ENCODE measurements around the gene SCT. TPM values are rescaled to one million over a fixed set of nuclear protein-coding genes. Genes with fewer than 3 reads are reported as not detected.

The SCT gene
- total and polyA plus RNA-seq, 2 donors (not counting 3 experiments of a cell fraction or from before 2014, with no cell fraction given), result not detected

GRCh38 chr11:617199-617911 lies 9.6 kb downstream of the SCT start:
- H3K9ac ChIP-seq (replicated peaks; ENCODE audit: extremely low read depth, insufficient read depth, low read length), result no peak overlapping the region
- no peak overlapping the region for H3K4me2 ChIP-seq (ENCODE audit: insufficient read depth, low read length)
- H3K4me3 ChIP-seq (replicated peaks in 1 of 3; ENCODE audit: insufficient read depth in 1 of 3, low read depth in 1 of 3, low read length in 3 of 3), result no peak overlapping the region
- H3K9me3 ChIP-seq (replicated peaks; ENCODE audit: control insufficient read depth, insufficient read depth, low read length), result no peaks in the 10 kb centered on the region
- H3K4me1 ChIP-seq (ENCODE audit: control insufficient read depth, extremely low read depth, insufficient read depth, low read length), result peaks cover 6% of the 10 kb centered on the region
- ChIA-PET POLR2A (no interaction called here), CTCF (no interaction called here)
- no peaks in the 10 kb centered on the region for H3K79me2 ChIP-seq (ENCODE audit: control insufficient read depth, insufficient read depth, low read length)
- FAIRE-seq, result no peak
- no peaks in the 10 kb centered on the region for H3K9me1 ChIP-seq (replicated peaks; ENCODE audit: control insufficient read depth, extremely low read depth, insufficient read depth, low read length)
- TF ChIP-seq EZH2 (IDR thresholded peaks at IDR 0.05; ENCODE audit: borderline replicate concordance, low read depth, low read length, severe bottlenecking) (no peak), MYC (IDR thresholded peaks at IDR 0.05; ENCODE audit: low read depth, low read length) (no peak), POLR2A (IDR thresholded peaks at IDR 0.05; ENCODE audit: low read depth, low read length) (no peak), GATA2 (IDR thresholded peaks at IDR 0.05; ENCODE audit: insufficient read depth, insufficient read length, low read depth, low read length) (no peak), JUN (IDR thresholded peaks at IDR 0.05; ENCODE audit: borderline replicate concordance, insufficient read depth, insufficient read length, low read depth) (no peak), FOS (IDR thresholded peaks at IDR 0.05; ENCODE audit: borderline replicate concordance, insufficient read depth, low read length) (no peak), POLR2AphosphoS5 (IDR thresholded peaks at IDR 0.05; ENCODE audit: insufficient read depth, low read depth, low read length) (no peak)
- TF ChIP-seq, protein P1, sequence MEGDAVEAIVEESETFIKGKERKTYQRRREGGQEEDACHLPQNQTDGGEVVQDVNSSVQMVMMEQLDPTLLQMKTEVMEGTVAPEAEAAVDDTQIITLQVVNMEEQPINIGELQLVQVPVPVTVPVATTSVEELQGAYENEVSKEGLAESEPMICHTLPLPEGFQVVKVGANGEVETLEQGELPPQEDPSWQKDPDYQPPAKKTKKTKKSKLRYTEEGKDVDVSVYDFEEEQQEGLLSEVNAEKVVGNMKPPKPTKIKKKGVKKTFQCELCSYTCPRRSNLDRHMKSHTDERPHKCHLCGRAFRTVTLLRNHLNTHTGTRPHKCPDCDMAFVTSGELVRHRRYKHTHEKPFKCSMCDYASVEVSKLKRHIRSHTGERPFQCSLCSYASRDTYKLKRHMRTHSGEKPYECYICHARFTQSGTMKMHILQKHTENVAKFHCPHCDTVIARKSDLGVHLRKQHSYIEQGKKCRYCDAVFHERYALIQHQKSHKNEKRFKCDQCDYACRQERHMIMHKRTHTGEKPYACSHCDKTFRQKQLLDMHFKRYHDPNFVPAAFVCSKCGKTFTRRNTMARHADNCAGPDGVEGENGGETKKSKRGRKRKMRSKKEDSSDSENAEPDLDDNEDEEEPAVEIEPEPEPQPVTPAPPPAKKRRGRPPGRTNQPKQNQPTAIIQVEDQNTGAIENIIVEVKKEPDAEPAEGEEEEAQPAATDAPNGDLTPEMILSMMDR (IDR thresholded peaks at IDR 0.05; ENCODE audit: extremely low read depth in 1 of 2, insufficient read depth in 1 of 2, low read depth in 1 of 2, low read length in 2 of 2), result no peak
- TF ChIP-seq, protein P2, sequence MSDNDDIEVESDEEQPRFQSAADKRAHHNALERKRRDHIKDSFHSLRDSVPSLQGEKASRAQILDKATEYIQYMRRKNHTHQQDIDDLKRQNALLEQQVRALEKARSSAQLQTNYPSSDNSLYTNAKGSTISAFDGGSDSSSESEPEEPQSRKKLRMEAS (IDR thresholded peaks at IDR 0.05; ENCODE audit: insufficient read depth, insufficient read length), result no peak
- dilution Hi-C loops (cut with MboI; ENCODE audit: extremely low pct_ligation_motif_present, low sequenced_read_pairs) (no loop called here), intact Hi-C loops (cut with micrococcal nuclease) (no loop called here)
- no peak for DNase-seq (ENCODE audit: low read depth, low spot score)
- H4K20me1 ChIP-seq (replicated peaks; ENCODE audit: control insufficient read depth, extremely low read depth, insufficient read depth, low read length), result no peaks in the 10 kb centered on the region
- peaks cover 3 to 11% of the 10 kb centered on the region in 2 experiments for H3K36me3 ChIP-seq (ENCODE audit: control insufficient read depth in 2 of 2, extremely low read depth in 1 of 2, insufficient read depth in 2 of 2, low read length in 2 of 2)
- no TSS peak for BruUV-seq (replicated peaks)
- no peak overlapping the region for H2AFZ ChIP-seq (ENCODE audit: low read depth, low read length)
- H3K27me3 ChIP-seq (ENCODE audit: control insufficient read depth in 2 of 2, insufficient read depth in 2 of 2, low read length in 2 of 2), result no peaks in the 10 kb centered on the region
- H3K27ac ChIP-seq (ENCODE audit: insufficient read depth, low read depth, low read length), result no peak overlapping the region

Measured in endothelial cell of umbilical vein (primary cell).